BE2C (cell line): ENCODE results near the gene B4GALNT1.
"Not testable (repeated sequence)": the region's sequence is repeated elsewhere in the genome, so short reads cannot be mapped to it uniquely, and the experiment has no call there.

ENCODE experiments used
- DNase-seq: peaks from one replicate; pipeline ENCODE4 v3.0.0-alpha.2; 2020
- H3K27me3 ChIP-seq: fragments of 250-450 bp; sonication (Bioruptor Pico); 2 replicates; pipeline ENCODE4 v1.5.1; 2020; ENCODE audit warnings: mild to moderate bottlenecking
- H3K36me3 ChIP-seq: fragments of 250-450 bp; sonication (Bioruptor Pico); 2 replicates; pipeline ENCODE4 v1.5.1; 2020; ENCODE audit warnings: mild to moderate bottlenecking
- H3K4me1 ChIP-seq: fragments of 250-450 bp; sonication (Bioruptor Pico); 2 replicates; pipeline ENCODE4 v1.5.1; 2020
- H3K4me3 ChIP-seq: 2 replicates; pipeline ENCODE4 v1.5.1; 2011; ENCODE audit warnings: low read depth, low read length
- H3K9me3 ChIP-seq: fragments of 250-450 bp; sonication (Bioruptor Pico); 2 replicates; pipeline ENCODE4 v1.5.1; 2020
- CTCF ChIP-seq: IDR thresholded peaks from 2 replicates; pipeline ENCODE4 v1.5.1; 2012; ENCODE audit warnings: mild to moderate bottlenecking, low read depth, low read length

B4GALNT1 gene

GRCh38 chr12:57654042-57654441, 21.0 kb upstream of the B4GALNT1 start:
- H3K27me3 ChIP-seq, result no peaks in the 10 kb centered on the region; the same call in none of the 2 replicates
- H3K9me3 ChIP-seq, result no peaks in the 10 kb centered on the region
- H3K4me1 ChIP-seq, result no peaks in the 10 kb centered on the region
- DNase-seq, result no peak
- H3K4me3 ChIP-seq, result no peak overlapping the region
- no peaks in the 10 kb centered on the region for H3K36me3 ChIP-seq
- no peak for TF ChIP-seq CTCF

GRCh38 chr12:57646659-57647049, 13.7 kb upstream of the B4GALNT1 start:
- H3K4me3 ChIP-seq, H3K4me1 ChIP-seq, H3K36me3 ChIP-seq, H3K27me3 ChIP-seq, DNase-seq, H3K9me3 ChIP-seq: not testable (repeated sequence)

GRCh38 chr12:57645990-57646658, 13.1 kb upstream of the B4GALNT1 start:
- H3K9me3 ChIP-seq, H3K27me3 ChIP-seq, H3K4me3 ChIP-seq, DNase-seq, H3K36me3 ChIP-seq, H3K4me1 ChIP-seq: not testable (repeated sequence)

- H3K4me3 ChIP-seq, result no peak overlapping the region
- peaks cover 4% of the 10 kb centered on the region for H3K9me3 ChIP-seq
- peaks cover 13% of the 10 kb centered on the region for H3K27me3 ChIP-seq
- TF ChIP-seq CTCF, result no peak
- H3K36me3 ChIP-seq, result no peaks in the 10 kb centered on the region
- DNase-seq, result no peak
- H3K4me1 ChIP-seq, result no peaks in the 10 kb centered on the region
Observed at GRCh38 chr12:57641699-57642442, 8.9 kb upstream of the B4GALNT1 start.

- Histone ChIP-seq H3K27me3 (peaks cover 13% of the 10 kb centered on the region), H3K4me1 (no peaks in the 10 kb centered on the region), H3K4me3 (no peak overlapping the region), H3K9me3 (no peaks in the 10 kb centered on the region; the same call in 1 of the 2 replicates), H3K36me3 (no peaks in the 10 kb centered on the region)
- no peak for TF ChIP-seq CTCF
- no peak for DNase-seq
Observed at GRCh38 chr12:57640175-57641042, 7.4 kb upstream of the B4GALNT1 start.

- Histone ChIP-seq H3K36me3 (no peaks in the 10 kb centered on the region), H3K4me1 (no peaks in the 10 kb centered on the region), H3K9me3 (no peaks in the 10 kb centered on the region; the same call in 1 of the 2 replicates), H3K27me3 (peaks cover 13% of the 10 kb centered on the region), H3K4me3 (no peak overlapping the region)
- TF ChIP-seq CTCF, result no peak
- DNase-seq, result no peak
Observed at GRCh38 chr12:57638096-57638495, 5.1 kb upstream of the B4GALNT1 start.
